ENCODE measurements around the gene MCM3AP.
"Not testable (repeated sequence)": the region's sequence is repeated elsewhere in the genome, so short reads cannot be mapped to it uniquely, and the experiment has no call there.

Gene MCM3AP

DNA sequence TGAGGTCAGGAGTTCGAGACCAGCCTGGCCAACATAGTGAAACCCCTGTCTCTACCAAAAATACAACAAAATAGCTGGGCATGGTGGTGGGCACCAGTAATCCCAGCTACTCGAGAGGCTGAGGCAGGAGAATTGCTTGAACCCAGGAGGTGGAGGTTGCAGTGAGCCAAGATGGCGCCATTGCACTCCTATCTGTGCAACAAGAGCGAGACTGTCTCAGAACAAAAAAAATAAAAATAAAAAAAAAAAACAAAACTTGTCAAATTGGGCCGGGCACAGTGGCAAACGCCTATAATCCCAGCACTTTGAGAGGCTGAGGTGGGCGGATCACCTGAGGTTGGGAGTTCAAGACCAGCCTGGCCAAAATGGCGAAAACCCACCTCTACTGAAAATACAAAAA lies 24.8 kb upstream of the MCM3AP start:
- not testable (repeated sequence) for DNase-seq

DNA sequence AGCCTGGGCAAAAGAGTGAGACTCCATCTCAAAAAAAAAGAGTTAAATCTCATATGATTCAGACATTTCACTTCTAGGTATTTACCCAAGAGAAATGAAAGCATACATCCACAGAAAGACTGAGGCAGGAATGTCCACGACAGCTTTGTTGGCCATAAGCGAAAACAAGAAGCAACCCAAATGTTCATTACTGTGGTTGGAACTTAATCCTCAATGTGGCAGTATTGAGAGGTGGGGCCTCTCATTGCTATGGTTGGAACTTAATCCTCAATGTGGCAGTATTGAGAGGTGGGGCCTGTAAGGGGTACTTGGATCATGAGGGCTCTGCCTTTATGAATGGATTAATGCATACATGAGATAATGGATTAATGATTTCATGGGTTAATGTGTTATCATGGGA lies 23.0 kb upstream of the MCM3AP start:
- no peak for DNase-seq

DNA sequence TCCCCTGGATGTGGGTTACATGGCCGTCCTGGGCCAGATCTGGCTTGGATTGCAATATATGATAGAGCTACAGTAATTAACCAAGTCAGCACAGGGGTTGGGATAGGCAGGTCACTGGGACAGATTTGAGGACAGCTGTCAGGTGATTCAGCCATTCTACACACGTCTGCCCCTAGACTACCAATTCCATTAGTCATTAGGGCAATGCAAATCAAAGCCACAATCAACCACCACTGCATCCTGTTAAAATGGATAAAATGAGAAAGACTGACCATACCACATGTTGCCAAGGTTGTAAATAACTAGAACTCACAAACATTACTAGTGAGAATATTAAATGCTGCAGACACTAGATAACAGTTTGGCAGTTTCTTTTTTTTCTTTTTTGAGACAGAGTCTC lies 22.2 kb upstream of the MCM3AP start:
- DNase-seq = no peak

DNA sequence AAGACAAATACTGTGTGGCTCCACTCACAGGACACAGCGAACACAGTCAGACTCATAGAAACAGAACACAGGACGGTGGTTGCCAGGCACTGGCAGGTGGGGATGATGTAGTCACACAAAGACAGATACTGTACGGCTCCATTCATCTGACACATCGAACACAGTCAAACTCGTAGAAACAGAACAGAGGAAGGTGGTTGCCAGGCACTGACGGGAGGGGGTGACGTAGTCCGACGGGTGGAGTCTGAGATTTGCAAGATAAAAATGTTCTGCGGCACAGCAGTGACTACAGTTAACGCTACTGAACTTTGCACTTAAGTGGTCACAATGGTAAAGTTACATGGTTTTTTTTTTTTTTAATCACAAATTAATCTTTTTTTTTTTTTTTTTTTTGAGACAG lies 19.5 kb upstream of the MCM3AP start:
- DNase-seq = peak in 1 of 5 experiments; percentile 67

DNA sequence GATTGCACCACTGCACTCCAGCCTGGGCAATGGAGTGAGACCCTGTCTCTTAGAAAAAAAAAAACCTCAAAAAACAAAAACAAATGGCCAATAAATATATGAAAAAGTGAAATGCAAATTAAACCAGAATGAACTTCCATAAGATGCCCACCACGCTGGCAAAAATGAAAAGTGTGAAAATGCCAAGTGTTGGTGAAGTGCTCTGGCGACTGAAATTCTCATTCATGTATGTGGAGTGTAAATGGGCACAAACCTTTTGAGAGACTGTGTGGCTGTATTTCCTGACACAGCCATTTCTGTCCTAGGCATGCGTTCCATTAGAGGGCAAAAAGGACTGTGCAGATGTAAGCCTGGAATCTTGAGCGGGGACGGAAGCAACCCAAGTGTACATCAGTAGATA lies 19.0 kb upstream of the MCM3AP start:
- DNase-seq = no peak

DNA sequence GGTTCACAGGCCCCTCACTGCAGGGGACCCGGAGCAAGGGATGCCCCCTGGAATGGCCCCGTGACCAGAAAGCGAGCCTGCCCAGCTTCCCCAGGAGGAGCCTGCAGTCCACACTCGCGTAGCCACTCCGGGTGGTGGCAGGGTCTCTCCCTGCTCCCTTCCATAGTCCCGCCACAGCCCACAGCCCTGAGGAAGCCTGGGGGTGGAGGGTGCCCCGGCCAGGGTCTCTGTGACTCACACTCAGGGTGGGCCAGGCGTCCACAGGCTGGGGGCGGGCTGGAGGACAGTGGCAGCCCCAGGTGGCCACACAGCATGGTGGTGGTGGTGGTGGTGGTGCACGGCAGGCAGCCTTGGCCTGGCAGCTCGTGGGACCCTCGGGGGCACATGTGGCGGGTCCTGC lies 16.3 kb upstream of the MCM3AP start:
- no peak for DNase-seq

DNA sequence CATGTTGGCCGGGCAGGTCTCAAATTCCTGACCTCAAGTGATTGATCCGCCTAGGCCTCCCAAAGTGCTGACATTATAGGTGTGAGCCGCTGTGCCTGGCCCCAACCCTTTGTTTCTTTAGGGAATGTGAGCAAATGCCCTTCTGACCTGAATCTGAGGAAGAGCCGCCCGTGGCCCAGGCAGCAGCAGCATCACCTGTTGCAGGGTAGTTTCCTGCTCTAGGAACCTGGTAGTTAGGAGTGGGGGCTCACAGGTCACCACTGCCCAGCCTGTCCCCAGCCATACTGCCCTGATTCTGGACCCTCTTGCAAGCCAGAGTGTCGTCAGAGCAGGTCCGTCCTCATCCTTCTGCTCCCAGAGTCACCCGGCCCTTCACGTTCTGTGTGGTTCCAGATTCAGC lies 13.8 kb upstream of the MCM3AP start:
- no peak for DNase-seq

DNA sequence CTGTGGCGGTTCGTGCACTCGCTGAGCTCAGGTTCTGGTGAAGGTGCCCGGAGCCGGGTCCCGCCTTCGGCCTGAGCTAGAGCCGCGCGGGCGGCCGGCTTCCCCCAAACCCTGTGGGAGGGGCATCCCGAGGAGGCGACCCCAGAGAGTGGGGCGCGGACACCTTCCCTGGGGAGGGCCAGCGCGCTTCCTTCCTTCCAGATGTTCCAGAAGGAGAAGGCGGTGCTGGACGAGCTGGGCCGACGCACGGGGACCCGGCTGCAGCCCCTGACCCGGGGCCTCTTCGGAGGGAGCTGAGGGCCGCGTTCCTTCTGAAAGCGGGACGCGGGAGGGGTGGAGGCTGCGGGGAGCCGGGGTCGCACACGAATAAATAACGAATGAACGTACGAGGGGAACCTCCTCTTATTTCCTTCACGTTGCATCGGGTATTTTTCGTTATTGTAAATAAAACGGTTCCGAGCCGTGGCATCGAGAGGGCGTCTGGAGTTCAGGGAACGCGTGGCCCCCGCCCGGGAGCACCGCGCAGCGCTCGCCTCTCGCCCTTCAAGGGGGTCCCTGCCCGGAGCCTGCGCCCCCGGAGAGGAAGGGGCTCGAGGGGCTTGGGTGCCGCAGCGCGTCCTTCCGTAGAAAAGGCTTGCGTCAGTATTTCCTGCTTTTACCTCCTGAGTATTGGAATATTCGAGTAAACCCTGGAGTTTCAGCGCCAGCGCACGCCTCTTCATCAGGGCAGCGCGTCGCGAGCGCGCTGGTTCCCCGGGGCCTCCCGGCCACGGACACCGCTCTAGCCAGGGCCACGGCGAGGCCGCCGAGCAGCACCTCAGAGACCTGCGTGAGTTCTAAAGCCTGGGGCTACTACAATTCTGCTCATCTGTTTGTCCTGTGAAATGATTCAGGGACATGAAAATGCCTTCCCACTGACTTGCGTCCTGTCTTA lies 12.2 kb upstream of the MCM3AP start:
- no peak for DNase-seq

DNA sequence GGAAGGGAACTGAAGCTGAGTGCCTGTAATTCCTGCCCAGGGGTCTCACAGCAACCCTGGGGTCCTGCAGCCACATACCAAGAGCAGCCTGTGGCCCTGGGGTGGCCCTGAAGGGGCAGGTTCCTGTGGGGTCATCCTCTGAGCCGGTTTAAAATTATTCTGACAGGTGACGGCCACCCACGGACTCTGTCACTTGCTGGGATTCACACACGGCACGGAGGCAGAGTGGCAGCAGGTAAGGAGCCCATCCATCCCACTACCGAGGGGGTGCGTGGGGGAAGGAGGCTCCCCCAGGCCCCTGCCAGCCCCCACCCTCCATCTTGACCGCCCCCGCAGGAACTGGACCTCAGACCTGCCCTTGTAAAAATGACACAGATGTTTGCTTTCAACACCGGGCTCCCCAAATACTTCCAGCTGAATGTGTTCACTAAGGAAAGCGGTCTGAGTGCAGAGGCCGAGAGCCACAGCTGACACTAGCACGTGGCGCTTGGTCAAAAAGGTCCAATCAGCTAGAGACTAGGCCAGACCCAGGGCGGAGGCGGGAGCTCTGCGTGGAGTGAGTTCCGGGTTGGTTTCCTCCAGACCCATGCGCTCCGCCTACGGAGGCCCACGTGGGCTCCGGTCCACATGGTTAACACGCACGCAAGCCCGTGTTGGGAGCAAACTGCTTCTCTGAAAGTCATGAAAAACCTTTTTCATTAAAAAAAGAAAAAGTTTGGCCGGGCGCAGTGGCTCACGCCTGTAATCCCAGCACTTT lies 10.8 kb upstream of the MCM3AP start:
- peak in 3 of 5 experiments; percentile 24 to 67 (median 28) for DNase-seq

DNA sequence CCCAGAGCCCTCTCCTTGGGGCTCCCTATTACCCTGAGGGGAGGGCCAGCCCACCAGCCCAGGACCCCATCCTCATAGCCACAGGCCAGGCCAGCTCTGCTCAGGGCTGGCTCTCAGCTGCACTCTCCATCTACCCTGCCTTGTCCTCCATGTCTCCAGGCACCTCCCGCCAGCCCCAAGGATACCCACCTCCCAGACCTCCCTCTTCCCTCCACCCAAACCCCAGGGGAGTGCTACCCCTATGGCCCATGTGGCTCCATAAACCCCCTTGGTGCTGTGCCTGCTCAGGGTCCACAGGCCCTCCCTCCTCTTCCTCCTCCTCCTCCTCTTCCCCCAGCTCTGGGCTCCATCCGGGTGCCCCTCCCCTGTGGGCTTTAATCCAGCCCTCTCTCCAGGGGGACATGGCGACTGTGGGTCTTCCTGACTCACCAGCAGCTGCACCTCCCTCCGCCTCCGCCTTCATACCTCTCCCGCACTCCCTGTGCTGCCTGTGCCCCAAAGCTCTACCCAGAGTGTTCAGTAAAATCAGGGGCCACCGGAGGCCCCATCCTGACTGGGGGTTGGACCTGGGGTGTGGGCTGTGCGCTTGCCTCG lies 9.9 kb upstream of the MCM3AP start:
- no peak for DNase-seq

DNA sequence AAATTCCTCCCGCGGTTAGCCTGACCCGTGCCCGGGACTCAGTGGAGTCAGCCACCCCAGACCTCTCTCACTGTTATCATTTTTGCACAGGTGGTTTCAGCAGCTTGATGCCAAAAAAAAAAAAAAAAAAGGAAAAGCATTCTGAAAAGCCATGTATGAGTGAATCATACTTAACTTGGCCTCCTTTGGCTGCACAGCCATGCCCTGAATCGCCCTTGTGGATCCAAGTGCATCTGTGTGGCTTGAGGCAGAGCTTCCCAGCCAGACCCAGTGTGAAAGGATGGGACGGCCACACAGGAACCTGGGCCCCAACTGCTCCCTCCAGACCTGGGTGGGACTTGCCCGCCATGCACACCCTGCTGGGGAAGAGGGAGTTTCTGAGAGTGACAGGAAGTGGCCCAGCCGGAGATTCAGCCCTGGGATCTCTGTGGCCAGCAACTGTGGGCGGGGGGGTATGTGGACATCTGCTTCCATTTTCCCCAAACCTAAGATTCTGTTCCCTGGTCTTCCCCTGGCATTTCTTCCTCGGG lies 9.3 kb upstream of the MCM3AP start:
- DNase-seq = no peak

DNA sequence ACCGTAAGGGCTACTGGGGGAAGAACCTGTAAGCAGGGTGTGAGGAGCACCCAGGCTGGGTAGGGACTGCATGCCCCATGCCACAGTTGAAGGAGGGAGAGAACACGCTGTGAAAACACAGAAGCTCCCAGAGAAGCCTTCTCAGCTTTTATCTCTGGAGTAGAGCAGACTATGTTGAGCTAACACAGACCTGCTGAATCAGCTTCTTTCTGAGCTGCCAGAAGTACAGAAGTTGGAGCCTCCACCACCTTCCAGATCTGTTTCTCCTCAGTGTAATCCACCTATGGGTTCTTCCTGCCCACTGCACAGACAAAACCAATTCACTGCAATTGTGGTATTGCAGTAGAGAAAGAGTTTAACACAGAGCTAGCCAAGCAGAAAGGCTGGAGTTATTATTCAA lies 6.2 kb upstream of the MCM3AP start:
- no peak for DNase-seq

DNA sequence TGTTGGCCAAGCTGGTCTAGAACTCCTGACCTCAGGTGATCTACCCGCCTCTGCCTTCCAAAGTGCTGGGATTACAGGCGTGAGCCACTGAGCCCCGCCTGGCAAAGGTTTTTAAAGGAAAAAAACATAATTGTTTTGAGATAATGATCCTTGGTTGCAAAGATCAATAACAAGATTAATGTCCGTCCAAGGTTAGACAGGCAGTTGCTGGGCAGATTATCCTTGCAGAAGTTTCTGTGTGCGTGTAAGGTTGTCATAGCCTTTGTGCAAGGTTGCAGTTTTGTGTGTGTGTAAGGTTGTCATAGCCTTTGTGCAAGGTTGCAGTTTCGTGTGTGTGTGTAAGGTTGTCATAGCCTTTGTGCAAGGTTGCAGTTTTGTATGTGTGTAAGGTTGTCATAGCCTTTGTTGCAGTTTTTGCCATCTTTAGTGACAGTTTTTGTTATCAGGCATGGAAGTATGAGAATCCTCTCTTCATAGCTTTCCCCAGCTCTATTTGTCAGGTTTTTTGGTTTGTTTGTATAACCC lies 4.3 kb upstream of the MCM3AP start:
- DNase-seq = peak in 1 of 5 experiments; percentile 42

DNA sequence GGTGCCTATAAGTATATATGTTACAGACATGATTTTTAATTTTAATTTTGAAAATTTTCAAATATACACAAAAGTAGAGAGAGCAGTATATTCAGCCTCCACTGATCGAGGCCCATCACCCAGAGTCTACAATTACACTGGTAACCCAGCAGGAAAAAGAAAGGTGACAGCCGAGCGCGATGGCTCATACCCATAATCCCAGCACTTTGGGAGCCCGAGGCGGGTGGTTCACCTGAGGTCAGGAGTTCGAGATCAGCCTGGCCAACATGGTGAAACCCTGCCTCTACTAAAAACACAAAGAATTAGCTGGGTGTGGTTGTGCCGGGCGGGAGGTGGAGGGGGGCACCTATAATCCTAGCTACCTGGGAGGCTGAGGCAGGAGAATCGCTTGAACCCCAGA lies 2.1 kb upstream of the MCM3AP start:
- no peak for DNase-seq

DNA sequence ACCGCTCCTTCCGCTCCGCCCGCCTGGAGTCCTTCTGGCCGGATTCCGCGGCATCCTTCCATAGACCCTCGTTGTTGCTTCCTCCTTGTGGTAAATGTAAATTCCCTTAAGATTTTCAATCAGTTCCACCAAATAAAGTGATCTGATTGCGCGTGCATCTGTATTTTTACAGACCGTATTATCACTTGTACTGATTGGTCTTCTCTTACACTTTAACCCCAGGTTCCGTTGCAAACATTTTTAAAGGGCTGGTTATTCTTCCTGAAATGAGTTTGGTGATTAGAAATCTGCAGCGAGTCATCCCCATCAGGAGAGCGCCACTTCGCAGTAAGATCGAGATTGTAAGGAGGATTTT lies 1.2 kb upstream of the MCM3AP start:
- DNase-seq = no peak

DNA sequence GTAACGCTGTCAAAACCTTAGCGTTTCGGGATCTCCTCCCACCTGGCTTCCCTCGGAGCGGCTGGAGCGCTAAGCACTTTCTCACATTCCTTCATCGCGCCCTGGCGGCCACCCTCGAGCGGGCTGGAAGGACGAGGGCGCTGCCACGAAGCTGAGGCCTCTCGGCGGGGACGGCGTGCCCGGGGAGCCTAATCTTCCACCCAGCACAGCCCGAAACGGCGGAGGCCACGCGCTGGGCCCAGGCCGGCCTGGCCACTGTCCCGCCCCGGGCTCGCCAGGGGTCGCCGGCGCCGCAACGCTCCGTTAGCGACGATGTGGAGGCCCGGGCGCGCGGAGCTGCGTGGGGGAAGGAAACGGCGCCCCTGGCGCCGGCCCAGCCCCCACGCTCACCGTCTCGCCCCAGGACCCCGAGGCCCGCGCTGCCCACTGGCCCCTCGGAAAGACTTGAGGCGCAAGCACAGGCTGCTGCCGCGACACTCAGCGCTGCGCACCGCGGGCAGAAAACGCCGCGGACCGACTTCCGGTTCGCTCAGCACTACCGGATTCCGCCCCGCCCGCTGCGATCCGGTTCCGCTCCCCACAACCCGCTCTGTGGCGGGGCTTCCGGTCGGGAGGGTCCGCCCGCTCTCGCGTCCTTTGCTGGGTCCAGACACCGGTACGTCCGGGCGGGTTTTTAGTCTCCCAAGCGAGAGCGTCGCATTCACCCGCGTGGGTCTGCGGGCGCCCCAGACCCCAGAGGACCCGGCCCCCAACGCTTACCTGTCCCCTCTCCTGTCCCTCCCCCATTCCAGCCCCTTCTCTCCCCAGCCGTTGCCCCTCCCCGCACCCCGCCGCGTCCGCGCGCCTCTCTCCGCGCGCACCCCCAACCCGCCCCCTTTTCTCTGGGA lies 593 bp upstream of the MCM3AP start, which contains the start of gene YBEY:
TSS of gene YBEY (plus strand) at position 582 of the 887 bp plus-strand sequence. CDS start 572 bp downstream, outside the sequence.
- peak; percentile 69 to 95 (median 77) for DNase-seq

DNA sequence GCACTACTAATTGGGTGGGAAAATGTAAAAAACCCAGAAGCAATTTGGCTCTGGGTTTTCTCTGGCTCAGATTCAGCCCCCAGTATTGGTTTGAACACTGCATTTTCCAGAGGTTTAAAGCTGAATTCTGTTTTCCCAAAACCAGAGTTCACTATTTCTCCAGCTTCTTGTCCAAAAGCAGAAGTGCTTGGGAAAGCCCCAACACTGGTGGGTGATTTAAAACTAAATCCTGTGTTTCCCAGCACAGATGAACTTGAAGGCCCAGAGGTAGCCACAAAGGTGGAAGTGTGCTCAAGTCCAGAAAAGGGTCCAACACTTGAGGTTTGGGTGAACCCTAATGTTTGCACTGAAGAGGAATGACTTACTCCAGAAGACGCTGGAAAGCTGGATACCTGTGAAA lies 678 bp downstream of the MCM3AP start:
- DNase-seq = no peak

DNA sequence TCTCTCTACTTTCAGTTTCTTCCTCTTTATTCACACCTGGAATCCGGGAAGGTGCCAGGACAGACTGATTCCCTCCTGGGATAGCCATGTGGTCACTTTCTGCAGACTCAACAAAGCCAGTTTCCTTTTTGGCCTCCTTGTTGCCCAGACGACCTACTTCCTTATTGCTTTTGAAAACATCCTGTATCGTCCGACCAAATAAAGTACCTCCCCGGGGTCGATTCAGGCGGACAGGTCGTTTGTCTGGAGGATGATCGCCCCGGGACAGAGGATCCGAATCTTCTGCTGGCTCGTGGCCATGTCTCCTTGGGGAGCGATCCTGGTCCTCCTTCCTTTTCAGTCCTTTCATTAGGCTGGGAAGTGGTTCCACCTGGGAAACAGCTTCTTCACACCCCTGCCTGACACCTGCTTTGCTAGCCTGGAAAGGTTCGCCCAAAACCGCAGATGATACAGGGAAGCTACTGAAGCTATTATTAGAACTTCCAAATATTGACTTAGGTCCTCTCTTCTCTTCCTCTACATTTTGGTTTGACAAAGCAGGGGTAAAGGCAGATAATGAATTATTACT lies 1.2 kb downstream of the MCM3AP start:
- DNase-seq = peak in 1 of 5 experiments; percentile 27

DNA sequence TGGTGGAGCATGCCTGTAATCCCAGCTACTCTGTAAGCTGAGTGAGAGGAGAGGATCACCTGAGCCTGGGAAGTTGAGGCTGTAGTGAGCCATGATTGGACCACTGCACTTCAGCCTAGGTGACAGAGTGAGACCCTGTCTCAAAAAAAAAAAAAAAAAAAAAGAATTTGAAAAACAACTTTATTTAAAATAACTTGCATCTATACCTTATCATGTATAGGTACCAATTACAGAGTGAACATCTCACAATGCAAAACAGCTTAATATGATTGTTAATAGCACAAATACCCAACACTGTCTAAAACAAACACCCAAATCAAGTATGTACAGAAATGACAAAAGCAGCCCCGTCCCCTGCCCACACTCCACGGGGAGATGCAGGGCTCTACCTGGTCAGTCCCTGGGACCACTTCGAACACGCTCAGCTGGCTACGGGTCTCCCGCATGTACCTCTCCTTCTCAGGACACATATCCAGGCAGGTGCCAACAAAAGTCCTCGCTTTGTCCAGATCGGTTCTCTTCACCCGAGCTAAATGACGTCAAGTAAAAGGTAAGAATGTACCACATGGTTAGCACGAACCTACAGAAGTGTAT lies 10.5 kb downstream of the MCM3AP start:
- no peak for DNase-seq

DNA sequence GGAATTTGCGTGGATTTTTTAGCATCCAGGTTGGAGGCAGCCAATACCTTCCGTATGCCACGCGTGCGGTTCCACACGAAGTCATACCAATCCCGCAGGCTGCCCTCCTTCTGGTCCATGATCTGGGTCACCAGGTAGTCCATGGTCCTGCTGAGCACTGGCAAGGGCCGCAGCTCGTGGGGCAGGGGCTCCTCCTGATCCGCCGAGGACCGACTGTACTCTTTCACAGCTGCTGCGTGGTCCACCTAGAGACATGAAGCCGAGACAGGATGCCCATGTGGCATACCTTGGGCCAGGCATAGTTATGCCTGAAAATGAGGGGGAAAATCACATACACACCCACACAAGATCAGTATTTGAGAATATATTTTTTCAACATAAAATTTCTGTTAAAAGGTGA lies 12.1 kb downstream of the MCM3AP start:
- DNase-seq = no peak

DNA sequence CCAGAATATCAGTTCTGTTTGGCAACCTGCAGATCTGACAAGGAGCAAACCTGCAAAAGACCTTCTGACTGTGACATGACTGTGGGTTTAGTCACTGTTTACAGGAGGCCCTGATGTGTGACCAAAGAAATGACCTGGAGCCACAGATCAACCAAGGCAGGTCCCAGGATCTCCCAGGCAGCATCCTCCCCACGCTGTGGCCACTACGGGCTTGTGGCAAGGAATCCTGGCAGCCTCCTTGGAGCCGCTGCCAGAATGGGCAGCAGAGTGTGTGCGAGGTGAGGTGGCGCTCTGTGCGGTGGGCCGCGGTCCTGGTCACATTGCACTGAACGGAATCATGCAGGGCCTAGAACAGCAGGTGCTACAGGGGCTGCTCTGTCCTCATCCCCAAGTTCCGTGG lies 15.9 kb downstream of the MCM3AP start:
- no peak for DNase-seq
